Natural killer cell (primary cell): ENCODE data around the gene C1orf21. TPM values are rescaled to one million over a fixed set of nuclear protein-coding genes. Genes with fewer than 3 reads are reported as not detected.
"Not testable (repeated sequence)": the region's sequence is repeated elsewhere in the genome, so short reads cannot be mapped to it uniquely, and the experiment has no call there.

Source experiments
- ATAC-seq, 3 donors: fragments of 150-1000 bp in 2 of 3; fragments of 200-7000 bp in 1 of 3; cut with Tn5 transposase; 1 replicate in 1 of 3; 2 replicates in 2 of 3; pipeline ENCODE4 v1.10.0; 2021; ENCODE audit warnings: mild to moderate bottlenecking in 2 of 3, moderate library complexity in 2 of 3
- DNase-seq, 2 donors: peaks; one replicate each; pipeline versions ENCODE4 v3.0.0 to v3.0.0-alpha.2; 2013 to 2021; ENCODE audit warnings: mixed read lengths in 1 of 2
- H3K27ac ChIP-seq: one replicate; pipeline ENCODE4 v1.5.1; 2013; ENCODE audit warnings: mild to moderate bottlenecking, low read length
- H3K27me3 ChIP-seq: one replicate; pipeline ENCODE4 v1.6.1; 2013; ENCODE audit warnings: low read length; ENCODE audit not compliant: control insufficient read depth, insufficient read depth
- H3K36me3 ChIP-seq: one replicate; pipeline ENCODE4 v1.6.1; 2013; ENCODE audit warnings: low read length; ENCODE audit not compliant: control insufficient read depth, insufficient read depth
- H3K4me1 ChIP-seq: one replicate; pipeline ENCODE4 v1.6.1; 2013; ENCODE audit warnings: low read length; ENCODE audit not compliant: control insufficient read depth, insufficient read depth
- H3K4me3 ChIP-seq: one replicate; pipeline ENCODE4 v1.5.1; 2013; ENCODE audit warnings: low read length
- H3K9me3 ChIP-seq: one replicate; pipeline ENCODE4 v1.6.1; 2013; ENCODE audit warnings: low read length; ENCODE audit not compliant: control insufficient read depth, insufficient read depth
- H3K27ac Mint-ChIP-seq, 2 donors: one replicate each; pipeline ENCODE4 v1.8.0; 2022; ENCODE audit warnings: mild to moderate bottlenecking in 2 of 2, mixed read lengths in 2 of 2, moderate library complexity in 1 of 2
- H3K27me3 Mint-ChIP-seq, 2 donors: one replicate each; pipeline ENCODE4 v1.8.0; 2022; ENCODE audit warnings: low read depth in 2 of 2, mixed read lengths in 2 of 2
- H3K36me3 Mint-ChIP-seq: one replicate; pipeline ENCODE4 v1.8.0; 2022; ENCODE audit warnings: mixed read lengths
- H3K4me1 Mint-ChIP-seq, 2 donors: one replicate each; pipeline ENCODE4 v1.8.0; 2022; ENCODE audit warnings: mixed read lengths in 2 of 2
- H3K4me3 Mint-ChIP-seq: one replicate; pipeline ENCODE4 v1.8.0; 2022; ENCODE audit warnings: mild to moderate bottlenecking, moderate library complexity, mixed read lengths
- H3K9me3 Mint-ChIP-seq, 2 donors: one replicate each; pipeline ENCODE4 v1.8.0; 2022; ENCODE audit warnings: mixed read lengths in 2 of 2
- CTCF ChIP-seq: fragments of 200-600 bp; IDR thresholded peaks from one replicate; pipeline ENCODE4 v1.8.0; 2022; ENCODE audit warnings: antibody characterized with exemption
- WGBS: methylation state at CpG from one replicate; pipeline ENCODE4 v1.1.7; 2013; ENCODE audit warnings: missing lambda C conversion rate; ENCODE audit not compliant: insufficient coverage; 5-methylcytosine and 5-hydroxymethylcytosine counted together
- intact Hi-C: fragments of 100-400 bp; cut with micrococcal nuclease; formaldehyde crosslinking; loops from one replicate; pipeline ENCODE4 v1.14.2; 2022
- total RNA-seq, 4 donors: library from RNA; stranded (reverse); fragments of 120-200 nt in 1 of 4; gene quantifications; one replicate each; pipeline versions ENCODE4 v1.2.3 to v1.2.4, GENCODE V29; 2013 to 2022

The C1orf21 gene
- total RNA-seq, 3 donors from 2014 or later (not counting 1 experiment from before 2014, with no cell fraction given), result 84.3 to 111 (median 88.3) TPM

- peaks cover 2% of the 10 kb centered on the region for H3K36me3 ChIP-seq
- no peaks in the 10 kb centered on the region for H3K36me3 Mint-ChIP-seq
- TF ChIP-seq CTCF, result no peak
- no peak overlapping the region for H3K4me3 Mint-ChIP-seq
- H3K4me1 Mint-ChIP-seq, result peaks cover 48 to 75% of the 10 kb centered on the region in 2 donors
- no peak for ATAC-seq
- WGBS, result 92% methylated on average over 4 of the region's 4 CpGs
- DNase-seq, result no peak
- H3K4me3 ChIP-seq, result no peak overlapping the region
- H3K4me1 ChIP-seq, result no peaks in the 10 kb centered on the region
- peak overlapping the region in 1 of 2 donors; percentile 69 for H3K27ac Mint-ChIP-seq
- no peaks in the 10 kb centered on the region for H3K27me3 Mint-ChIP-seq
- H3K27ac ChIP-seq, result no peak overlapping the region
- no peaks in the 10 kb centered on the region for H3K9me3 Mint-ChIP-seq
- H3K9me3 ChIP-seq, result no peaks in the 10 kb centered on the region
- H3K27me3 ChIP-seq, result no peaks in the 10 kb centered on the region
- intact Hi-C loops, result no loop called here
Observed at GRCh38 chr1:184608581-184608980, 221.8 kb downstream of the C1orf21 start.

GRCh38 chr1:184608990-184609389, 222.2 kb downstream of the C1orf21 start:
- H3K4me1 ChIP-seq, result no peaks in the 10 kb centered on the region
- H3K4me3 ChIP-seq, result no peak overlapping the region
- peaks cover 2% of the 10 kb centered on the region for H3K36me3 ChIP-seq
- TF ChIP-seq CTCF, result no peak
- Mint-ChIP-seq H3K9me3 (no peaks in the 10 kb centered on the region), H3K4me3 (no peak overlapping the region), H3K27ac (peak overlapping the region; percentile 41 to 69), H3K36me3 (no peaks in the 10 kb centered on the region), H3K4me1 (peaks cover 52 to 76% of the 10 kb centered on the region in 2 donors), H3K27me3 (no peaks in the 10 kb centered on the region)
- no peaks in the 10 kb centered on the region for H3K27me3 ChIP-seq
- DNase-seq, result no peak
- no peak overlapping the region for H3K27ac ChIP-seq
- intact Hi-C loops, result no loop called here
- no peaks in the 10 kb centered on the region for H3K9me3 ChIP-seq
- no peak for ATAC-seq

GRCh38 chr1:184610876-184611595, 224.2 kb downstream of the C1orf21 start:
- no peak for ATAC-seq
- no peak overlapping the region for H3K4me3 Mint-ChIP-seq

GRCh38 chr1:184612229-184612628, 225.4 kb downstream of the C1orf21 start:
- intact Hi-C loops, result not testable (repeated sequence)

More at GRCh38 chr1:184610876-184611595, 224.2 kb downstream of the C1orf21 start:
- Histone ChIP-seq H3K36me3 (no peaks in the 10 kb centered on the region), H3K4me3 (no peak overlapping the region), H3K27ac (no peak overlapping the region), H3K4me1 (no peaks in the 10 kb centered on the region), H3K27me3 (no peaks in the 10 kb centered on the region), H3K9me3 (no peaks in the 10 kb centered on the region)
- 86% methylated on average over 11 of the region's 12 CpGs for WGBS
- H3K4me1 Mint-ChIP-seq, result peaks cover 51 to 74% of the 10 kb centered on the region in 2 donors
- intact Hi-C loops, result no loop called here
- no peak for DNase-seq
- H3K27me3 Mint-ChIP-seq, result no peaks in the 10 kb centered on the region
- no peaks in the 10 kb centered on the region for H3K36me3 Mint-ChIP-seq
- TF ChIP-seq CTCF, result no peak
- H3K27ac Mint-ChIP-seq, result peak overlapping the region; percentile 23 to 27
- H3K9me3 Mint-ChIP-seq, result no peaks in the 10 kb centered on the region

More at GRCh38 chr1:184612229-184612628, 225.4 kb downstream of the C1orf21 start:
- not testable (repeated sequence) for H3K4me1 ChIP-seq, H3K4me3 Mint-ChIP-seq, H3K9me3 Mint-ChIP-seq, DNase-seq, H3K36me3 Mint-ChIP-seq, H3K27me3 Mint-ChIP-seq, H3K4me3 ChIP-seq, H3K36me3 ChIP-seq, H3K27ac ChIP-seq, H3K27me3 ChIP-seq, H3K9me3 ChIP-seq, ATAC-seq
- 96% methylated on average over 5 of the region's 5 CpGs for WGBS
- Mint-ChIP-seq H3K4me1 (peaks cover 52 to 69% of the 10 kb centered on the region in 2 donors), H3K27ac (peak overlapping the region; percentile 23 to 29)
